Nephron progenitor cell (in vitro differentiated cells): ENCODE measurements around the gene MBTD1.

Source experiments
- DNase-seq: peaks from one replicate; pipeline ENCODE4 v3.0.0; 2021
- H3K27ac Mint-ChIP-seq: 2 replicates; pipeline ENCODE4 v1.8.0; 2021; ENCODE audit warnings: mild to moderate bottlenecking, moderate library complexity, mixed read lengths
- H3K27me3 Mint-ChIP-seq: 2 replicates; pipeline ENCODE4 v1.8.0; 2021; ENCODE audit warnings: mild to moderate bottlenecking, low read depth, mixed read lengths; ENCODE audit not compliant: poor library complexity
- H3K36me3 Mint-ChIP-seq: 2 replicates; pipeline ENCODE4 v1.8.0; 2021; ENCODE audit warnings: low read depth, mixed read lengths
- H3K4me1 Mint-ChIP-seq: 2 replicates; pipeline ENCODE4 v1.8.0; 2021; ENCODE audit warnings: mixed read lengths
- H3K4me3 Mint-ChIP-seq: 2 replicates; pipeline ENCODE4 v1.8.0; 2021; ENCODE audit warnings: mild to moderate bottlenecking, moderate library complexity, mixed read lengths
- H3K9me3 Mint-ChIP-seq: 2 replicates; pipeline ENCODE4 v1.8.0; 2021; ENCODE audit warnings: mild to moderate bottlenecking, moderate library complexity, mixed read lengths
- CTCF ChIP-seq: fragments of 200-600 bp; sonication (generic); IDR thresholded peaks from 2 replicates; pipeline ENCODE4 v1.5.0; 2021; ENCODE audit warnings: antibody characterized with exemption

MBTD1 gene

GRCh38 chr17:51170736-51171135, 89.1 kb downstream of the MBTD1 start:
- H3K36me3 Mint-ChIP-seq, result peaks cover 36% of the 10 kb centered on the region
- peaks cover 3% of the 10 kb centered on the region for H3K27me3 Mint-ChIP-seq
- no peak for TF ChIP-seq CTCF
- H3K4me1 Mint-ChIP-seq, result peaks cover 16% of the 10 kb centered on the region
- no peaks in the 10 kb centered on the region for H3K9me3 Mint-ChIP-seq
- no peak for DNase-seq
- no peak overlapping the region for H3K27ac Mint-ChIP-seq
- H3K4me3 Mint-ChIP-seq, result no peak overlapping the region

- Mint-ChIP-seq H3K9me3 (no peaks in the 10 kb centered on the region), H3K36me3 (peaks cover 36% of the 10 kb centered on the region), H3K4me3 (peak overlapping the region; percentile 39), H3K27me3 (peaks cover 5% of the 10 kb centered on the region), H3K4me1 (peaks cover 28% of the 10 kb centered on the region), H3K27ac (peak overlapping the region; percentile 40)
- no peak for DNase-seq
- TF ChIP-seq CTCF, result no peak
These were observed 90.5 kb downstream of the MBTD1 start for GRCh38 chr17:51169340-51169739.

GRCh38 chr17:51166987-51167931, 92.6 kb downstream of the MBTD1 start:
- H3K4me1 Mint-ChIP-seq, result peaks cover 28% of the 10 kb centered on the region
- DNase-seq, result peak; percentile 81
- TF ChIP-seq CTCF, result peak; percentile 82

GRCh38 chr17:51166198-51166986, 93.5 kb downstream of the MBTD1 start, which contains the start of gene NME2:
Gene NME2 (plus strand): TSS chr17:51166411. CDS start chr17:51166831, 420 bp downstream.
- Mint-ChIP-seq H3K27me3 (peaks cover 5% of the 10 kb centered on the region), H3K36me3 (peaks cover 56% of the 10 kb centered on the region), H3K9me3 (no peaks in the 10 kb centered on the region), H3K27ac (peak within 1 kb of the TSS; percentile 92), H3K4me3 (peak within 1 kb of the TSS; percentile 96), H3K4me1 (peaks cover 28% of the 10 kb centered on the region)
- no peak for TF ChIP-seq CTCF
- DNase-seq, result peak; percentile 93

More at GRCh38 chr17:51166987-51167931, 92.6 kb downstream of the MBTD1 start:
- H3K36me3 Mint-ChIP-seq, result peaks cover 53% of the 10 kb centered on the region
- peak overlapping the region; percentile 86 for H3K4me3 Mint-ChIP-seq
- peaks cover 5% of the 10 kb centered on the region for H3K27me3 Mint-ChIP-seq
- H3K27ac Mint-ChIP-seq, result no peak overlapping the region
- no peaks in the 10 kb centered on the region for H3K9me3 Mint-ChIP-seq

GRCh38 chr17:51165680-51166197, 94.1 kb downstream of the MBTD1 start:
- peak overlapping the region; percentile 96 for H3K4me3 Mint-ChIP-seq
- H3K4me1 Mint-ChIP-seq, result peaks cover 28% of the 10 kb centered on the region
- no peak for DNase-seq
- TF ChIP-seq CTCF, result no peak
- peaks cover 56% of the 10 kb centered on the region for H3K36me3 Mint-ChIP-seq
- H3K27me3 Mint-ChIP-seq, result peaks cover 8% of the 10 kb centered on the region
- peak overlapping the region; percentile 92 for H3K27ac Mint-ChIP-seq
- H3K9me3 Mint-ChIP-seq, result no peaks in the 10 kb centered on the region
